ENCODE results near the gene JAG1.

DNA sequence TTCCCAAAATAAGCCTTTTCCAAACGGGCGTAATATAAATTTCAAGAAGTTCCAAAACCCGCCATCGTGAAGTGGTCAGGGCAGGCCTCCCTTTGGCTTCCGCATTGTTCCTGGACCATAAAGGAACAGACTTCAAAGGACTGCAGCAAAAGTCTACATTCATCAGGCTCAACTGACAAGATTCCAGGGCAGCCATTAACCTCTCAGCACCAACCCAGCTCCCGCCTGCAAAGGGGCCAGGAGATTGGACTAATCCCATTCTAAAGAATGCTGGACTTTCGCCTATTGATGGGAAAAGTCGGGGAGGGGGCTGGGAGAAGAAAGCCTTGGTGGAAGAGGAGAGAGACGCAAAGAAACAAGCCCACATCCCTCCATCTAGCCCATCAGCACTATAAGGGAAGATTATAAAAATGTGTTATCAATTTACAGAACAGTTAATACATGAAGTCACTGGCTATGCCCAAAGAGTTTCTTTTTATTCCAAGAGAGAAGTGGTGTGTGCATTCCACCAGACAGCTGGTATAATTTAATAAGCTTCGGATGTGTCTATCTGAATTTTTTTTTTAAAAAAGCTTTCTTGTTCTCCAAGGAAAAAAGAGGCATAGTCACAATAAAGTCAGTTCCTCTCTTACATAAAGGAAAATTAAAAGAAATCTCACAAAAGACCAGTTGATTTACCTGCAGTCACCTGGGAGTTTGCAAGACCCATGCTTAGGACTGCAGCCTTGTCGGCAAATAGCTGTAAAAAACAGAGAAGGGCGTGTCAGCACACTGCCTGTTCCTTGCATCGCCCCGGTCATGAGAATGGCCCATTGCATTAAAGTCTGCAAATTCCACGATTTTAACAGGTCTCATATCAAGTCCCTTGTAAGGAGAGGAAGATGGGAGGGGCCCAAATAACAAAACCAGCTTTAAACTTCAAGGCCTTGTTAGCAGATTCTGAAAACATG is 17.8 kb downstream of the JAG1 start:
- TF ChIP-seq, protein P1, sequence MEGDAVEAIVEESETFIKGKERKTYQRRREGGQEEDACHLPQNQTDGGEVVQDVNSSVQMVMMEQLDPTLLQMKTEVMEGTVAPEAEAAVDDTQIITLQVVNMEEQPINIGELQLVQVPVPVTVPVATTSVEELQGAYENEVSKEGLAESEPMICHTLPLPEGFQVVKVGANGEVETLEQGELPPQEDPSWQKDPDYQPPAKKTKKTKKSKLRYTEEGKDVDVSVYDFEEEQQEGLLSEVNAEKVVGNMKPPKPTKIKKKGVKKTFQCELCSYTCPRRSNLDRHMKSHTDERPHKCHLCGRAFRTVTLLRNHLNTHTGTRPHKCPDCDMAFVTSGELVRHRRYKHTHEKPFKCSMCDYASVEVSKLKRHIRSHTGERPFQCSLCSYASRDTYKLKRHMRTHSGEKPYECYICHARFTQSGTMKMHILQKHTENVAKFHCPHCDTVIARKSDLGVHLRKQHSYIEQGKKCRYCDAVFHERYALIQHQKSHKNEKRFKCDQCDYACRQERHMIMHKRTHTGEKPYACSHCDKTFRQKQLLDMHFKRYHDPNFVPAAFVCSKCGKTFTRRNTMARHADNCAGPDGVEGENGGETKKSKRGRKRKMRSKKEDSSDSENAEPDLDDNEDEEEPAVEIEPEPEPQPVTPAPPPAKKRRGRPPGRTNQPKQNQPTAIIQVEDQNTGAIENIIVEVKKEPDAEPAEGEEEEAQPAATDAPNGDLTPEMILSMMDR (IDR thresholded peaks at IDR 0.05) = no peak
- TF ChIP-seq POLR2A (IDR thresholded peaks at IDR 0.05) = no peak
